DMS153 treated with DMSO at 0.1 percent for 48 hours (cell line): ENCODE results near the gene NSUN4.
"Not testable (repeated sequence)": the region's sequence is repeated elsewhere in the genome, so short reads cannot be mapped to it uniquely, and the experiment has no call there.

Experiments used
- DNase-seq: peaks from one replicate; lab custom pipeline; 2025; ENCODE audit not compliant: unreplicated experiment; lab: John Stamatoyannopoulos, UW

The NSUN4 gene

DNA sequence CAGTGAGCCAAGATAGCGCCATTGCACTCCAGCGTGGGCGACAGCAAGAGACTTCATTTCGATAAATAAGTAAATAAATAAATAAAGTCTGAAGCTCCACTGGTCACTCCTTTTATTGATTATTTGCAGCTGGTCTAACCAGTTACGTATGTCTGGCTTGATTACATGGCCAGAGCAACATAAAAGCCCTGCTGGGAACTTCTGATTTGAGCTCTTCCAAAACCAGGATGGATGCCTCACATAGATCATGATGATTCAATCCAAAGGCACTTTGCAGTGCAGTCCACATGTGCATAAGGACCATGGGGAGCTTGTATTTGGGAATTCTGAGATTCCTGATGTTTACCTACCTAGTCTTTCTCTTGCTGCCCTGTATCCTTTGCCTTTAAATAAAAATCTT, 24.0 kb downstream of the NSUN4 start:
- no peak for DNase-seq

DNA sequence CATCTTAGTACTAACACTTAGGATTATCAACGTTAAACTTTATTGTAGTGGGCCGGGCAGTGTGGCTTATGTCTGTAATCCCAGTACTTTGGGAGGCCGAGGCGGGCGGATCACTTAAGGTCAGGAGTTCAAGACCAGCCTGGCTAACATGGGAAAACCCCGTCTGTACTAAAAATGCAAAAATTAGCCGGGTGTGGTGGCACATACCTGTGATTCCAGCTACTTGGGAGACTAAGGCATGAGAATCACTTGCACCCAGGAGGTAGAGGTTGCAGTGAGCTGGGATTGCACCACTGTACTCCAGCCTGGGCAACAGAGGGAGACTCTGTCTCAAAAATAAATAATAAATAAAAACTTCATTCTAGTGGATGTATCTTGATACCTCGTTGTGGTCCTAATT, 25.2 kb downstream of the NSUN4 start:
- not testable (repeated sequence) for DNase-seq

DNA sequence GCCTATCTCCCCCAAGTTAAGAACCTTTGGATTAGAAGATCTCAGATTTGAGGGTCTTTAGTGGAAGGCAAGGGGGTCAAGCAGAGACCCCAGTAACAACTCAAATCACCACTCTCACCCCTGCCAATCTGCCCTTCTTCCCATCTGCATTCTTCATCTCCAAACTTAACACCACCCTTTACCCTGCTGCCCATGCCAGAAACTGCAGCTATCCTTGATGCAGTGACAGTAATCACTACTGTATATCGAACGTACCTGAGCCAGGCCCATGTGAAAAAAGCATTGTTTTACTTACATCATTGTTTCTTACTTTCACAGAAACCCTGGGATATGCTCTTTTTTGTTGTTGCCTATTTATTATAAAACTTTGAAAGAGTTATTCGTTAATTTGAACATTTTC, 26.5 kb downstream of the NSUN4 start:
- DNase-seq, result no peak

DNA sequence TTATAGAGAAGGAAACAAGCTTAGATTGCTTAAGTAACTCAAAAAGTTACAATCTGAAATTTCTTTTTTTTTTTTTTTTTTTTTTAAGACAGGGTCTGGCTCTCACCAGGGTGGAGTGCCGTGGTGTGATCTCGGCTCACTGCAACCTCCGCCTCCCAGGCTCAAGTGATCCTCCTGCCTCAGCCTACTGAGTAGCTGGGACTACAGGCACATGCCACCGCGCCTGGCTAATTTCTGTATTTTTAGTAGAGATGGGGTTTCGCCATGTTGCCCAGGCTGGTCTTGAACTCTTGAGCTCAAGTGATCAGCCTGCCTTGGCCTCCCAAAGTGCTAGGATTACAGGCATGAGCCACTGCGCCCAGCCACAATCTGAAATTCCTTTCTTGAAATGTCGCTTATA, 27.1 kb downstream of the NSUN4 start:
- DNase-seq, result not testable (repeated sequence)

DNA sequence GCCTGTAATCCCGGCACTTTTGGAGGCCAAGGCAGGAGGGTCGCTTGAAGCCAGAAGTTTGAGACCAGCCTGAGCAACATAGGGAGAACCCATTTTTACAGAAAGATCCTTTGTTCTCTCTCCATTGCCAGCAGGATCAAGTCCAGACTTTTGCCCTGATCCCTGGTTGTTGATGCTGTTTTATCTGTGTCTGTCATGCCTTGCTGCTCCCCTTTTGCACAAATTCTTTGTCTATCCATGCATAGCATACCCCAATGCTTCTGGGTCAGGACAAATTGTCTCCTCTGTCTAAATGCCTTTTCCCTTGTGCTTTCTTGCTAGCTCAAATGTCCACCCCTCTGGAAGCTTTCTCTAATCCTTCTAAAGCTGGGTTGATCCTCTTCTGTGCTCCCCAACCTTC, 28.2 kb downstream of the NSUN4 start:
- DNase-seq, result no peak

DNA sequence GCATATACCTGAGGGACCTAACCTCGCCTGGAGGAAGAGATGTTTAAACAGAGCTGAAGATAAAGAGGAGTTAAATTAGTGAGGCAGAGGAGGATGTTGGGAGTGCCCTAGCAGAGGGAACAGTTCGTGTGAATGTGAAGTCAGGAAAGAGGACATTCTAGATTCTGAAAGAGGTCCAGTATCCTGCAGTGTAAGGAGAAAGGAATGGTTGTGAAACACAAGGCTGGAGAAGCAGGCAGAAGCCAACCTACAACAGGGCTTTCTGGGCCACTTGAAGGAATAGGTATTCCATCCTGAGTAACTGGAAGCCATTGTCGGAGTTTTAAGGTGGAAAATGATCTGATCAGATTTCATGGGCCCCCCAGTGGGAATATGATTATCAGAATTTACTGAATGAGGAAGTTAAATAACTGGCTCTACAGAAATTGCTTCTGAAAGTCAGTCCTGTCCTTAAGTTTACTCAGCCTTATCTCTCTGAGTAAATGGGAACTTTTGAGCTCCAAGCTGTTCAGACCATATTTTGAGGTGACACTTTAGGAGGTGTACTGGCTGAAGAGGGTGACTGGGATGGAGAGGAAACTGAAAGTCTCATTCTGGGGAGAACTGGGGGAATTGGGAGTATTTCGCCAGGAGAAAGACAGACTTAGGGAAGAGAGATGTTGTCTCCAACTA, 29.1 kb downstream of the NSUN4 start:
- no peak for DNase-seq

DNA sequence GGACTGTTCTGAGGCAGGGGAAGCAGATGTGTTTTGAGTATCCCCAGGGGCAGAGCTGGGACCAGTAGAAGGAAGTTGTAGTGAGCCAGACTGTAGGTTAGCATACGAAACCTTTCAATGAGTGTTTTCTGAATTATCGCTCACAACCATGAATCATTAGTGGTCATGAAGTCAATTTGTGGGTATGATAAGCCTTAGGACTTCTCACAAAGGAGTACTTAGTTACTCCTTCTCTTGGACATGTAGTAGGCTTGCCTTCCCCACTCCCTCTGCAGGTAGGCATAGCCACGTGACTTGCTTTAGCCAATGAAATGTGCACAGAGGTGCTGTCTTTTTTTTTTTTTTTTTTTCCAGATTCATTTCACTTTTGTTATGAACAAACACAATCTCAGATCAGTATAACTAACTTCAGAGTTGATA, 29.6 kb downstream of the NSUN4 start:
- no peak for DNase-seq

DNA sequence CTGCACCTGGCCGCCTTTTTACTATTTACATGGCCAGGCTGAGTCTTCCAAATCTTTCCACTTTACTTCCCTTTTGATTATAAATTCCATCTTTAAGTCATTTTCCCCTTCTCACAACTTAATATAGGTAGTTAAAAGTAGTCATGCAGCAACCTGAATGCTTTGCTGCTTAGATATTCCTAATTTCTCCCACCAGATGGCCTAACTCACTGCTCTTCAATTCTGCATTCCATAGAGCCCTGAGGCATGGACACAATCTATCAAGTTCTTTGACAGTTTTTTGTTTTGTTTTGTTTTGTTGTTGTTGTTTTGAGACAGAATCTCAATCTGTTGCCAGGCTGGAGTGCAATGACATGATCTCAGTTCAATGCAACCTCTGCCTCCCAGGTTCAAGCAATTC, 31.8 kb downstream of the NSUN4 start:
- no peak for DNase-seq

DNA sequence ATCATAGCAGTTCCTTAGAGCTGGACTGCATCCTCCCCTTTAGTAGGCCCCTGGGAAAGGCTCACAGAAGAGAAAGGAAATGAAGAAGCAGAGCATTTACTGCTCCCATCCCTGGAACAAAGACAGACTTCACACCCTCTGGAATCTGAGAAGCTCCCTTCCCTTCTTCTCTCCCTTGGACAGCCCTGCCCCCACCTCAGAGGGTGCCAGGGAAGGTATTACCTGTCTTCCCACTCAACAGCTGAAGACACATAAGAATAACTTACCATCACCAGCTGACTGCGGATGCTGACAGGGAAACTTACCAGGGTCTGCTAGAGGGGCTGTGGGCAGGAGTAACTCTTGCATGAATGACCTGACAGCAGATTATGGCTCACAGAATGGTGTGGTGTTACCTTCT, 39.4 kb downstream of the NSUN4 start:
- no peak for DNase-seq

DNA sequence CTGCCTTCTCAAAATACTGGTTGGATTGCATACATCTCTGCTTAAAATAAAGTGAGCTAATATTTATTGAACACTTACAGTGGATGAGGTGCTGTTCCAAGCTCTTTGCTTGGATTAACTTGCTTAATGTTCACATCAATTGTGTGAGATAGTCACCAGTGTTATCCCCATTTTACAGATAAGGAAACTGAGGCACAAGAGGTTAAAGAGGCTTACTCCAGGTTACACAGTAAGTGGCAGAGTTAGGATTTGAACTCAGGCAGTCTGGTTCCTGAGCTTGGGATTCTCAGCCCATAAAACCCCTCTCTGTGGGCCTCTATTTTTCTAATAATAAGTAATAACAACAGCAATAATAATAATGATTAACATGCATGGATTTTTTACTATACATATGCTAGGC, 39.9 kb downstream of the NSUN4 start:
- DNase-seq, result no peak

DNA sequence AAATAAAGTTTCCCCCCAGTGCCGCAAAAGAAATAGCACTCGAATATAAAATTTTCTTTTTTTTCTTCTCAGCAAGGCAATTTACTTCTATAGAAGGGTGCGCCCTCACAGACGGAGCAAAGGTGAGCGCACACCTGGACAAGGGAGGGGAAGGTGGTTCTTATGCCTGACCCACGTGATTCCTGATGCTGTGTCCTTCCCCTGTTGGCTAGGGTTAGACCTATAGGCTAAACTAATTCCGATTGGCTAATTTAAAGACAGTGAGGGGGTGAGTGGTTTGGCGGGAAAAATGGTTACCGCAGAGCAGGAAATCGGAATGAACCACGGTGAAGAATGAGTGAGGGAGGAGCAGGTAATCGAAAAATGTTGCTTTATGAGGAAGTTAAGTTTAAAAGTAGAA, 52.9 kb downstream of the NSUN4 start:
- DNase-seq, result no peak

DNA sequence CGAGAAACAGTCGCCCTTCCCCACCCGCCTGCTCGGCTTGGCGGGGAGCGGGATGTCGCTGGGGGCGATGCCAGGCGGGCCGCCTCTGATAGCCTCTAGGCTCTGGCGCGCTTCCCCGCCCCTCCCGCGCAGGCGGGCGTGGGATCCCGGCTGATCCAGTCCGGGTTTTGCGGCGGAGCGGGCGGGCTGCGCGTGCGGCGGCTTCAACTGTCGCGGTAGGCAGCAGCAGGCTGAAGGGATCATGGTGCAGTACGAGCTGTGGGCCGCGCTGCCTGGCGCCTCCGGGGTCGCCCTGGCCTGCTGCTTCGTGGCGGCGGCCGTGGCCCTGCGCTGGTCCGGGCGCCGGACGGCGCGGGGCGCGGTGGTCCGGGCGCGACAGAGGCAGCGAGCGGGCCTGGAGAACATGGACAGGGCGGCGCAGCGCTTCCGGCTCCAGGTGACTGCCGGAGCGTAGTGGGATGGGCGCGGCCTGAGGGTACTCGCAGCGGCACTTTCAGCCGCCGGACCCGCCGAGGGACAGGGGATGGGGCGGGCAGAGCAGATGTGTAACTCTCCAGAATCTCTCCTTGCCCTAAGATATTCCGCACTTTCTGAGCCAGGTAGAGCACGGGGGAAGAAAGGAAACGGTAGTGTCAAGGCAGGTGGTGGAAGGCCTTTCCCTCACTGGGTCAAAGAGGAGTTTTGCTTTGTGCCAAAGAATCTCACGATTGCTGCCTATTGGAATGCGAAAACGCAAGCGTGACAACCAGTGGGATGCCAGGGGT, 53.7 kb downstream of the NSUN4 start, which contains the start of gene FAAH:
Gene FAAH (plus strand): TSS at position 210 of the 764 bp plus-strand sequence. CDS start 32 bp downstream, at position 242.
- DNase-seq, result peak; percentile 60

DNA sequence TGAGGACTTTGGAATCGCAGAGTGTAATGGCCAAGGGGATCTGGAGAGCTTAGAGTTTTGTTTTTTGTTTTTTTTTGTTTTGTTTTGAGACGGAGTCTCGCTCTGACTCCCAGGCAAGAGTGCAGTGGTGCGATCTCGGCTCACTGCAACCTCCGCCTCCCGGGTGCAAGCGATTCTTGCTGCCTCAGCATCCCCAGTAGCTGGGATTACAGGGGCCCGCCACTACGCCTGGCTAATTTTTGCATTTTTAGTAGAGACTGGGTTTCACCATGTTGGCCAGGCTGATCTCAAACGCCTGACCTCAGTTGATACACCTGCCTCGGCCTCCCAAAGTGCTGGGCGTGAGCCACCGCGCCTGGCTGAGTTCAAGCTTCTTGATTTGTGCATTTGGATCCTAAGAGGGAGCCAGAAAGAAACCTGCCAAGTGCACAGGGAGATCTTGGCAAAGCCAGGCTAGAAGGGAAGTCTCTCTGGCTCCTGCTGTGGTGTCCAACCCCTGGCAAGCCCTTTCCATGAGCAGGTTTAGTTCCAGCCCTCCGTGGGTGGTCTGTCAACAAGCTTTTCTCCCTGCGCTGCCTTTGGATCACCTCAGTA, 54.4 kb downstream of the NSUN4 start:
- no peak for DNase-seq

DNA sequence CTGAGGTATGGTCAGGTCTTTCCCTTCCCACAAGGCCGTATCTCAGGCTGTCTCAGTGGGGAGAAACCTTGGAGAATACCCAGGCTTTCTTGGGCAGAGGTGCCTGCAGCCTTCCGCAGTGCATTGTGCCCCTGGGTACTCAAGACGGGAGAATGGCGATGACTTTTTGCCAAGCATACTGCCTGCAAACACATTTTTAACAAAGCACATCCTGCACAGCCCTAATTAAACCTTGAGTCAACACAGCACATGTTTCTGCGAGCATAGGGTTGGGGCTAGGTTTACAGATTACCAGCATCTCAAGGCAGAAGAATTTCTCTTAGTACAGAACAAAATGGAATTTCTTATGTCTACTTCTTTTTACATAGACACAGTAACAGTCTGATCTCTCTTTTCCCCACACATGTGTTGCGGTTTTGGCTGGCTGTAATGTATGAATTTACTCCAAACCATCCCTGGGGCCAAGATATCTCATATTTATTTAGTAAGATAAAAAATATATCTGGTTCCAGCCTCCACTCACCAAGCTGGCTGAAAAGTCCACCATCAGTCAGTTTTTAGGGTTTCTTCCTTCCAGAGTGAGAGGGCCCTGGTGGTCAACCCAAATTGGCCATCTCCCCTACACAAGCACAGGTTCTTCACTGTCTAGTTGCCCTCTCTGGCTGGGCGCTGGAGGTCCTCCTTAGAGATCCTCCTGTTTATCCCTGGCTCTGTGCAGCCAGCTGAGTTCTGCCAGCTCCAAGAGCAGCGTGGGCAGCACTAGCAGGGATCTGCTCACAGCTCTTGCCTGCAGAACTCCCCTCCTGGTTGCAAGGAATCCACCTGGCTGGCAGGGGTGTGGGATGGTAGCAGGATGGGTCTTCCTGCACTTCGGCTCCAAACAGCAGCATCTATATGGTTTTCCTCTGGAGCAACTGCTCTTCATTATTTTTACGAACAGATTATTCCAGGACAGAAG, 56.1 kb downstream of the NSUN4 start:
- peak; percentile 77 for DNase-seq

DNA sequence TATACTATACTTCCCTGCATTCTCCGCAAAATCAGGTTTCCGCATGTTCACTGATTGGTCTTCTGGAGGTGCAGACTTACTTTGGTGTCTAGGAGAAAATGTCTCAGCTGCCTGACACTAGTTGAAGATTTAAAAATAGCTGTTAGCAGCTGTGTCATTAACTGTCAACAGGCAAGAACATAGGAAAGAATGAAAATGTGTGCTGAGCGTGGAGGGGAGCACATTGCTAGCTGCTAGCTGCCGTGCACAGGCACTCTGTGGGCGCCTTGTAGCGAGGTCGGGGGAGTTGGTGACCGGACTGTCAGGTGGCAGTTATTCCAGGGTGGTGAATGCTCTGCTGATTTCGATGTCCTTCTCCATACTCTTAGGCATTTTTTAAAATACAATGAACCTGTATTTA, 58.7 kb downstream of the NSUN4 start:
- DNase-seq, result no peak

DNA sequence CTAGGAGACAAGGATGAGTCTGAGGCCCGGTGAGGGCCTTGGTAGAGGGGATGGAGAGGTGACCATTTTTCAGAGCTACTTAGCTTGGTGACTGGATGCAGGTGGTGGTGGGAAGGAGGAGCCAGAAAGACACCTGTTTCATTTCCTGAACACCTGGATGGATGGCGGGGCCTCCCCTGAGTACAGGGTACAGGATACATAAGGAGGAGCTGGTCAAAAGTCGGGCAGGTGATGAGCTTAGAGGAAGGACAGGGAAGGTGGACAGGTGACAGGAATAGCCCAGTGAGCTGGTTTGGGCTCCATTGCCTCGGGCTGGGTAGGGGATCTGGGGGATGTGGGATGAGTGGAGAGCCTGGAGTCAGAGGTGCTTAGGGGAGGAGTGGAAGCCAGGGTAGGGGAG, 59.8 kb downstream of the NSUN4 start:
- DNase-seq, result peak; percentile 42

DNA sequence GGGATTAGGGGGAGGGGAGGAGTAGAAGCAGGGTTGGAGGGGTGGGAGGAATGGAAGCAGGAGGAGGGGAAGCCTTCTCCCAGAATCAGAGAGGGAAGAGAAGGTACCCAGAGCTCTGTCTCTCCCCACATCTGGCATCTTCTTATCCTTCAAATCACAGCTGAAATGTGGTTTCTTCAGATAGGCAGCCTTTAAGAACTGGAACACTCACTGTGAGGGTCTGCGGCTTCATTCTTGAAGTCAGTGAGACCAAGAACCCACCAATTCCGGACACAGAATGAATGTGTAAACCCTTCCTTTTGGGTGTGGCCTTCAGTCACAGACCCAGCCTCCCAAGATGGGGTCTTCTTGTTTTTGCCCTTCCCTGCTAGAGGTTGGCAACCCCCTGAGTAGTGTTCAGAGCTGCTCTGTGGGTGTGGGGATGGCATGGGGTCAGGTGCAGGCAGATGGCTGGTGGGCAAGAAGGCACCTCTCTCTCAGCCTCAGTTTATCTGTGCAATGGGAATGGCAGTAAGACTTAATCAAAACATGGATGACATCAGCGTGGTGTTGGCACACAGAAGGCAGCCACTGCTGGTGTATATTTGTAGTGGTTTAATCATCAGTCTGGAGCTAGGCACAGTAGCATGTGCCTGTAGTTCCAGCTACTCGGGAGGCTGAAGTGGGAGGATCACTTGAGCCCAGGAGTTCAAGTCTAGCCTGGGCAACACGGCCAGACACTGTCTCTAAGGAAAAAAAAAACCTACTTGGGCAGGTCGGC, 60.7 kb downstream of the NSUN4 start:
- DNase-seq, result no peak

DNA sequence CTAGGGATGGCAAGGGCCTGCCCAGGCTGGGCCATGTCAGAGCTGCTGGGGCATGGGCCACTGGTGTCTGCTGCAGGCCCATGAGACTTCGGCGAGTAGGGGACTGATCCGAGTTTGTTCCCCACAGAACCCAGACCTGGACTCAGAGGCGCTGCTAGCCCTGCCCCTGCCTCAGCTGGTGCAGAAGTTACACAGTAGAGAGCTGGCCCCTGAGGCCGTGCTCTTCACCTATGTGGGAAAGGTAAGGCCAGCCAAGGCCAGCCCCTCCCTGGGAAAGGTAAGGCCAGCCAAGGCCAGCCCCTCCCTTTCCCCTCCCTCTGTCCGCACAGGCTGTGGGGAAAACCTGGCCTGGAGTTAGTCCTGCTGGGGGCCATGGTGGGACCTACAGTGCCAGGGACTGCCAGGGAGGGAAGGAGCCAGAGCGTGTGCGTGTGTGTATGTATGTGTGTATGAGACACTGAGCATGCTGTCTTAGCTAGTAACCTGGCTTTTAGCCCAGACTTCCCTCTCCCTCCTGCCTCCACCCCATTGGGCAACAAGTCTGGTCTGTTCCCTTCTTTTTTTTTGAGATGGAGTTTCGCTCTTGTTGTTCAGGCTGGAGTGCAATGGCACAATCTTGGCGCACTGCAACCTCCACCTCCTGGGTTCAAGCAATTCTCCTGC, 61.5 kb downstream of the NSUN4 start:
- peak; percentile 44 for DNase-seq

DNA sequence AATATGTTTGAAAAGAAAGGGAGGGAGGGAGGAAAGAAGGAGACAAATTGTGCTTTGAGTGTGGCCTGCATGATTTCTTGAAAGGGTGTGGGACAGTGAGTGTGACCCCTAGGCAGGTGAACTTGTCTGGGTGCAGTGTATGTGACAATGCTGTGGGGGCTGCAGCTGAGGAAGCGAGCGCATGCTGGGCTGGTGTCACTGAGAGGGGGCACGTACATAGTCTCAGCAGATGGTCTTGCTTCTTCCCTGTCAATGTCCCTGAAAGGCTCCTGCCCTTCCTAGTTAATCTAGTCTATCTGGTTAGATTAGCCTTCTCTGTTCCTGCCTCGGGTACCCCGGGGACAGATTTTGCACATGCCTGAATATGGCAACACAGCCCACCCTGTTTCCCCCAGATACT, 63.3 kb downstream of the NSUN4 start:
- no peak for DNase-seq
